ENCODE results near the gene CBLB.
"Not testable (repeated sequence)": the region's sequence is repeated elsewhere in the genome, so short reads cannot be mapped to it uniquely, and the experiment has no call there.

The CBLB gene

GRCh38 chr3:105752791-105753415 lies 115.9 kb downstream of the CBLB start:
- DNase-seq (ENCODE audit: low spot score): no peak

DNA sequence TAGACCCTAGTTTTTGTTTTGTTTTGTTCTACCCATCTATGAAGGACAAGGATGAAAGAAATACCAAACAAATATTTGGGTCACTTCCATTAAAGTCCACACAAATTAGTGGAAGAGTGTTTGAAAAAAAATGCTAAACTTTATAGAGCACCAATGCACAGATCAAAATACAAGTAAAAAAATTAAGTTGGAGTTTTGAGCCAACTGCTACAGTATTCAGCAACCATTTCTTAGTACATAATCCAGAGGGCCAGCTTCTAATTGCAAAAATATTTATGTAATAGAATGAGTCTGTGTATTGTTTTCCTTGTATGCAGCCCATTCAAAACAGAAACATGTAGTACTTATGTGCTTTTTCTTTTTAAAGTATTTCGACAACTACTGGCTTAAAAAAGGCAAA lies 121.1 kb downstream of the CBLB start:
- DNase-seq (ENCODE audit: low spot score): no peak

- no peak for DNase-seq (ENCODE audit: low spot score)
These were observed 121.7 kb downstream of the CBLB start for GRCh38 chr3:105747060-105747541.

DNA sequence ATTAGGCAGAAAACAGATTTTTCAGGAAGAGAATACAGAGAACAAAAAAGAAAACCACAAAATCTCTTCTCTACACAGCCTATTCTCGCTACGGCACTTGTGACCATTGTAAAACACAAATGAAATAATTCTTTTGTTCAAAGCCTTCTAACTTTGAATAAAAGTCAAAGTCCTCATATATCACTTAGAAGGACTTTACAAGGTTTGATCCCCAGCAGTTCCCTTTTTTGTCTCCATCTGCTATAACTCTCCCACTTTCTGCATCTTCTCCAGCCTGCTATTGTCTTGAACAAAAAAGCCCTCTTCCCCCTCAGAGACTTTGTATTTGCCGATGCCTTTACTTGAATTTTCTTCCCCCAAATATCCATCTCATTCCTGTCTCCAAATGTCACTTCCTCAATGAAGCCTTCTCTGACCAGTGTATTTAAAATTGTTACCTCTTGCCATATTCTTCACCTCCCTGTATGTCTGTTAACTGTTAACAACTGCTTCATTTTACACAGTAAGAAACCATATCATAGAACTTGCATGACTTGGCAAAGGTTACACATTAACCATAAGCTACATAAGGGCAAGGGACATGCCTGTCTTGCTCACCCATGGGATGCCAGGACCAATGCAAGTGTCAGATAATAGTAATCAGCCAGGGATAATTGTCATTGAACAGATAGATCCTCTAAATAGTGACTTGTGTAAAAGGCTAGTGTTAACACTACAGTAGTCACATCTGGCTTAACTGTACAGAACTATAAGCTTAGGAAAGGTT lies 122.4 kb downstream of the CBLB start:
- no peak for DNase-seq (ENCODE audit: low spot score)

DNA sequence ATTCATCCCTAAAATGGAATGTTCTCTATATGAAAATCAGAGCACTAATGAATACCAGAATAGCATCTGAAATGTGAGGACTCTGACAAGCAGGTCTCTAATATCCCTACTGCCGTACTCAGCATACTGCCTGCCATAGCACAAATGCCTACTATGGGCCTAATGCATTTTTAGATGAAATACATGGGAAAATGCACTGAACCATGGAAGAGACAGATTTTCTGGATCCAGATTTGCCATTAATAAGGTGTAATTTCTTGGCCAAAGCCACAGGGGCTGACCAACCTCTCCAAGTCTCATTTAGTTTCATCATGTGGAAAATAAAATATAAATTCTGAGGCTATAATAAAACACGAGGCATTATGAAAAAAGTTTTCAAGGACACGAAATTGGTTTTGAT lies 123.8 kb downstream of the CBLB start:
- no peak for DNase-seq (ENCODE audit: low spot score)

GRCh38 chr3:105744202-105744601 lies 124.6 kb downstream of the CBLB start:
- DNase-seq (ENCODE audit: low spot score): no peak

DNA sequence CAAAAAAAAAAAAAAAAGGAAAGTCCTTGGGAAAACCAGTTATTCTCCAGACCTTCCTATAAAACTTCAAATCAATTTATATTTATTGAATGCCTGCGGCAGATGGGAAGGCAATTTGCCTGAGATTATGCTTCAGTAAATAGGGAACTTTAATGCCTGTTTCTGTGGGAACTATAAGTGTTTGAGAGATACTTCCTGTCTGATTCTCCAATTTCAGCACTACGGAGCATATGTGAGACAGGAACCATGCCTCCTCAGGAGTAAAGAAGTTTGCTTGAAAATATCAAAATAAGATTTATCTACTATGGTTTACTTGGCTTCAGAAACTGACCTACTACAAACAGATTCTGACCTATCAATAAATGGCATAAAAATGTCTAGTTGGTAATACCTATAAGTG lies 135.5 kb downstream of the CBLB start:
- no peak for DNase-seq (ENCODE audit: low spot score)

GRCh38 chr3:105731686-105732085 lies 137.1 kb downstream of the CBLB start:
- DNase-seq (ENCODE audit: low spot score): no peak

DNA sequence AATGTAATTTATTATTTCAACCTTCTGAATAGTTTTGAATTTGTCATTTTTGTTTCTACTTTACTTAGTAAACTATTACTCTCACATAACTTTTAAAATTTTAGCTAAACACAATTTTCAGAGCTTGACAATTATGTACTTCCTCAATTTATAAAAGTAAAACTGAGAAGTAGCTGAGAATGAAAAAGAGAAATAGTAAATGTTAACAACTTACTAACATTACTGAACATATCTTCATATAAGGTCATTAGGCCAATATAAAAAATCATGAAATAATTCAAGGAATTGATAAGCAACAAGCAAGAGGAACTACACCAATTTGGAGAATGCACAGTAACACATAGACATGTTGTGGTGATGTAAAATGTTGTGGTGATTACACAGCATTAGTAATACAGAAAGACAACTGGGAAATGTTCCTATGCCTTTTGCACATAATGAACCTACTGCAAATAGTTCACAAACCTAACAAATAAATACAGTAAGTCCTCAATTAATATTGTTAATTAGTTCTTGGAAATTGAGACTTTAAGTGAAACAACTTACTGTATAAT lies 137.9 kb downstream of the CBLB start:
- DNase-seq (ENCODE audit: low spot score): no peak

GRCh38 chr3:105729667-105730066 lies 139.1 kb downstream of the CBLB start:
- DNase-seq (ENCODE audit: low spot score): no peak

- no peak for DNase-seq (ENCODE audit: low spot score)
These were observed 140.0 kb downstream of the CBLB start for GRCh38 chr3:105728771-105729312.

DNA sequence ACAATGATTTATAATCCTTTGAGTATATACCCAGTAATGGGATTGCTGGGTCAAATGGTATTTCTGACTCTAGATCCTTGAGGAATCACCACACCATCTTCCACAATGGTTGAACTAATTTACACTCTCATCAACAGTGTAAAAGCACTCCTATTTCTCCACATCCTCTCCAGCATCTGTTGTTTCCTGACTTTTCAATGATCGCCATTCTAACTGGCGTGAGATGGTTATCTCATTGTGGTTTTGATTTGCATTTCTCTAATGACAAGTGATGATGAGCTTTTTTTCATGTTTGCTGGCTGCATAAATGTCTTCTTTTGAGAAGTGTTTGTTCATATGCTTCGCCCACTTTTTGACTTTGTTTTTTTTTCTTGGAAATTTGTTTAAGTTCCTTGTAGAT lies 141.8 kb downstream of the CBLB start:
- not testable (repeated sequence) for DNase-seq (ENCODE audit: low spot score)

- no peak for DNase-seq (ENCODE audit: low spot score)
These were observed 145.8 kb downstream of the CBLB start for GRCh38 chr3:105722943-105723556.

- DNase-seq (ENCODE audit: low spot score): no peak
These were observed 149.0 kb downstream of the CBLB start for GRCh38 chr3:105719791-105720190.

DNA sequence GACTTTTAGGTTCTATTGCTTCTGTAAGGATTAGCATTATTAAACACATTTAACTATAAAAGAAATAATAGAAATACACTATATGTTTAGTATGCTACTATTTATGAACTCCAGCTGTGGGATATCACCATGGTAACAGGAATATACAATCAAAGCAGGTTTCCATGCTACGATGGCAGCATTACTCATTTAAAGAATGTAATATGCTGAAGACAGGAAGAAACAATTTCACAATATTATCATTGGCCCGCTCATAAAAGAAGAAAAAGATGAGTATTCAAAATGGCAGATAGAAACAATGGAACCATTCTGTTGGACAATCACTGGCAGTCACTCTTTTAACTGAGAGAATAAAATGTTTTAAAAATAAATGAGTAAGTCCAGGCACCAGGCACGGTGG lies 153.4 kb downstream of the CBLB start:
- DNase-seq (ENCODE audit: low spot score): no peak

DNA sequence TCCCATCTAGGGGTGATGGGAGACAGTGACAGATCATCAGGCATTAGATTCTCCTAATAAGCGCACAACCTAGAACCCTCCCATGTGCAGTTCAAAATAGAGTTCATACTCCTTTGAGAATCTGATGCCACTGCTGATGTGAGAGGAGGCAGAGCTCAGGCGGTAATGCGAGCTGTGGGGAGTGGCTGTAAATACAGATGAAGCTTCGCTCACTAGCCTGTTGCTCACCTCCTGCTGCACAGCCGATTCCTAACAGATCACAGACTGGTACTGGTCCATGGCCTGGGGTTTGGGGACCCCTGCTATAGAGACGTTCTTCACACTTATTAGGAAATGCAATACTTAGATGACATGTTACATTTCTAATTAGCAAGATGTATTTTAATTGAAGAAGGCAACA lies 154.4 kb downstream of the CBLB start:
- no peak for DNase-seq (ENCODE audit: low spot score)

- no peak for DNase-seq (ENCODE audit: low spot score)
These were observed 159.8 kb downstream of the CBLB start for GRCh38 chr3:105708980-105709379.

DNA sequence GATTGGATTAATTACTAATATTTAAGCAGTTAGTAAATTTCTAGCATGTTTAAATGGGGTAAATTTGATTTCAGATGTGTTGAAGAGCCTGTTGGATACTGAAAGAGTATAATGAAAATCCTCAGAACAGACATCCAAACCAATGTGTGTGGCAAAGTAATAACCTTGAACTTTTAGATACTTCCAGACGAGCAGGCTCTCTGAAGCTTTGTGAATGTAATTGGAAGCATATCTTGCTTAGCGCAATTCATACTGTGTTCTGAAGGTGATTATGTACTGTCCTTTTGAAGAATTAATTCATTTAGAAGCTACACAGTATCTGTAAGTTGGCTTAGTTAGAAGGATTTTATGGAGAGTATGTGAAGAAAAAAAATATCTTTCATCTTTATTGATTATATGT lies 161.8 kb downstream of the CBLB start:
- DNase-seq (ENCODE audit: low spot score): no peak

DNA sequence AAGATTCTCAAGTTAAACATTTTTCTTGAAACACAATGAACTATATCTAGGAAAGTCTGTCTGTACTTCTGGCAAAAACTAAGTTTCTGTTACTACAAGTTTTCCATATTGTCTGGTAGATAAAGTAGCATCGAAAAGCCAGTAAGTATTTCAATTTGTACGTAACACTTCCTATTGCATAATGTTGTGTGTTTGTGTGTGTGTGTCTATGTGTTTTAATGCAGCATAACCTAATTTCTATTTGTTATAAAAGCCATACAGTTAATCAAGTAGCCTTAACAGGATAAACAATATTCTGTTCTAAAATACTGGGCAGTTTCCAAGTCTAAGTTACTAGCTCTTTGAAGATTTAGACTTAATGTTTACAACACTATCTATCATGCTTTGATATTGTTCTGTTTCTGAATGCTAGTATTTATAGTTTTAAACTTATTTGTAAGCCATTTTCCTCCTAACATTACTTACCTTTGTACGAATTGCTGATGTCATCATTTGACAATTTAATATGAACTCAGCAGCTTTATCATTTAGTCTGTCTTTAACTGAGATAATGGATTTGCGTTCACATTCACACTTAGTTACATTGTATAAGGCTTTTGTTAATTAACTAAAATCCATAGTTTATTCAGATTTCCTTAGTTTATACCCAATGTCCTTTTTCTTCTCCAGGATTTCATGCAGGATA lies 163.9 kb downstream of the CBLB start:
- DNase-seq (ENCODE audit: low spot score): no peak

DNA sequence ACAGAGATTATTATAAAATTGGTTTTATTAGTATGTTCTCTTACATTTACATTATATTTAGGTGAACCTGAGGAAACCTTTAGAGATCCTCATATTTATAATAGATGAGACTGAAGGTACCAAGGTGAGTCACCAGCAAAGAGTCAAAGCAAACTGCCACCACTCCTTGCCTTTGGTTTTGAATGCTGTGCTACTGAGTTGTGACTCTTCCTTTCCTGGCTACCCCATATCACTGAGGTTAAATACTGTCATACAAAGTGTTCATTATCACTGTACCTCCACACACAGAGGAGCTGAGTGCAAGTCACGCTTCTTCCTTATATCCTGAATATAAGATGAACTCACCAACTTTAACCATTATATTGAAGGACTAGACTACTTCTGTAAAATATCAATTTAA lies 168.2 kb downstream of the CBLB start:
- no peak for DNase-seq (ENCODE audit: low spot score)

DNA sequence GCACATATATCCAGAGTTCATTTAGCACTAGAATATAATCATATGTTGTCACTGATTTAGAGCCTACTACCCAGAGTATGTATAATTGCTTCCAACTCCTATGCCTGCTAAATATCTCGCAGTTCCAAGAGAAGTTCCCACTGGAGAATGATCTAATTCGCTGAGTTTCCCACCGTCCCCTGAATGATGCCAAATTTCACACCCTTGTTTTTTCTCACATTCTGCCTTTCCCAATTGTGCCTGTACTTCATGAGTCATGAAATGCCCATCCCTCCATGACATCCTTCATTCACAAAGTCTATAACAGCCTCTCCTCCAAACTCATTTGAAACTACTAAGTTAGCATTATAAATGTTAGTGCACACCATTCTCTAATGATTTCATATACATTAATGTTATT lies 177.2 kb downstream of the CBLB start:
- no peak for DNase-seq (ENCODE audit: low spot score)

GRCh38 chr3:105691053-105691452 lies 177.8 kb downstream of the CBLB start:
- DNase-seq (ENCODE audit: low spot score): no peak
